NB4 (cell line): Measurements from ENCODE around the gene CGGBP1.

ENCODE experiments used
- DNase-seq: peaks from one replicate; pipeline ENCODE4 v3.0.0; 2010; ENCODE audit warnings: low read depth
- H3K4me3 ChIP-seq: one replicate; pipeline ENCODE4 v1.5.1; 2011; ENCODE audit warnings: mild to moderate bottlenecking, low read depth, low read length, moderate library complexity
- CTCF ChIP-seq: IDR thresholded peaks from one replicate; pipeline ENCODE4 v1.5.1; 2012; ENCODE audit warnings: low read depth, low read length
- MAX ChIP-seq: IDR thresholded peaks from 2 replicates; pipeline ENCODE4 v1.6.1; 2011; ENCODE audit warnings: low read depth, low read length
- MYC ChIP-seq: IDR thresholded peaks from 2 replicates; pipeline ENCODE4 v1.6.1; 2011; ENCODE audit warnings: low read depth, low read length
- POLR2A ChIP-seq: IDR thresholded peaks from 2 replicates; pipeline ENCODE4 v1.6.1; 2011; ENCODE audit warnings: mild to moderate bottlenecking; ENCODE audit not compliant: insufficient read length; ENCODE audit errors: extremely low read depth

The CGGBP1 gene

DNA sequence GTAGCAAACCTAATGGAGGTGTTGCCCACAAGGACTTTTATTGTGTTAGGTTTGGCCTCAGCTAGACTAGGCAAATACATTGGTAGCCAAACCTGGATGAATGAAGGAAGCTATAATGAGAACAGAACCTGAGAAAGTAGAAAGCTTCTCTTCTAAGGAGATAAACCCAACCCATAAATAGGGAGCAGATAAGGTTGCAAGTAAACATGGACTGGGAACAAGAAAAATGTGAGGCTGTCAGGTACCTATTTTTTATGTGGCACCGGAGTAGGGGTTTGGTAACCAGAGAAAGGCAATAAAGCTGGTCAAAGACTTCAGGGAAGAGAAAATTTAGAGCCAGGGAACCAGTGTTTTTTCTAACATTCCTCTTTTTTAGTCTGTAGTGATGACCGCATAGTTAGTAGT, 25.3 kb upstream of the CGGBP1 start:
- no peak overlapping the region for H3K4me3 ChIP-seq
- DNase-seq: no peak
- TF ChIP-seq MYC (no peak), MAX (no peak), POLR2A (no peak), CTCF (no peak)

- no peak for TF ChIP-seq POLR2A
- TF ChIP-seq MAX: no peak
- TF ChIP-seq MYC: no peak
- TF ChIP-seq CTCF: no peak
- no peak for DNase-seq
- H3K4me3 ChIP-seq: no peak overlapping the region
These were observed 24.0 kb upstream of the CGGBP1 start for GRCh38 chr3:88082854-88083253.

- H3K4me3 ChIP-seq: no peak overlapping the region
- DNase-seq: no peak
- no peak for TF ChIP-seq MAX
- TF ChIP-seq MYC: no peak
- no peak for TF ChIP-seq CTCF
- no peak for TF ChIP-seq POLR2A
These were observed 20.1 kb upstream of the CGGBP1 start for GRCh38 chr3:88078932-88079331.

DNA sequence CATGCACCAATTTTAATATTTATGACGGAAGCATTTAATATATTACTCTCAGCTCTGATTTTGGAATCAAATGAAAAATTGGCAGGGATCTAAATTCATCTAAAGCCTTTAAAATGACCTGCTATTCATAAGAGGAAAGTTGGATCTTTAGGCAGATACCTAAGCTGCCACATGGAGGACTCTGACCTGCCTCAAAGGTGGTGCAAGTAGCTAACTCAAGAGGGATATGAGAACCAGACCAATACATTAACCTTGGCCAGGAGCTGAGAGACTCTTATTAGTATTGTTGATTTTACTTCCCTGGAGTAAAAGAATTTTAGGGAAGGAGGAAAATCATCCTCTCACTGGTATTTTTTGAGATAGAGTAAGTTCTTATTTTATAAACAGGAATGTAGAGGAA, 17.9 kb upstream of the CGGBP1 start:
- no peak overlapping the region for H3K4me3 ChIP-seq
- TF ChIP-seq MAX (no peak), MYC (no peak), POLR2A (no peak), CTCF (no peak)
- DNase-seq: no peak

- DNase-seq: no peak
- TF ChIP-seq MAX: no peak
- TF ChIP-seq MYC: no peak
- no peak for TF ChIP-seq CTCF
- TF ChIP-seq POLR2A: no peak
- H3K4me3 ChIP-seq: no peak overlapping the region
These were observed 16.7 kb upstream of the CGGBP1 start for GRCh38 chr3:88075497-88075896.

DNA sequence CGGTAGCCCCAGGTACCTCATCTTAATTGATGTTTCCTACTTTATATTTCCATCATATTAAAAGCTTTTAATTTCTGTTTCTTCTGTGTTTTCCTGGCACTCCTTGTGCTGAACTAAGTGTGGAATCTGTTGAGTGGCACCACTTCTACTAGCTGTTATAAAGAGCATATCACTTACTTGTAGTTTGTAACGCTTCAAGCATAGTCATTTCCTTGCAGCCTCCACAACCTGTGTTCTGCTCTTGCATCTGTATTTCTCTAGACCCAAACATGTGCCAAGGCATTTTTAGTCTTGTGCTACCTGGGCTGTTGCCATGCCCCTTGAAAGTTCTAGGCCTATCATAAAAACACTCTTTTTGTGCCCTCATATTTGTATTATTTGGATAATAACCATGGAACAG, 16.3 kb upstream of the CGGBP1 start:
- H3K4me3 ChIP-seq: no peak overlapping the region
- no peak for DNase-seq
- TF ChIP-seq MAX (no peak), POLR2A (no peak), MYC (no peak), CTCF (no peak)
